Loucy (cell line): ENCODE measurements around the gene KLF13.

Experiments
- EZH2phosphoT487 ChIP-seq: fragments of 200-600 bp; IDR thresholded peaks from 2 replicates; pipeline ENCODE4 v1.6.1; 2018; ENCODE audit warnings: antibody characterized with exemption, mild to moderate bottlenecking, moderate library complexity, borderline replicate concordance
- TF ChIP-seq, protein P1 (sequence below): fragments of 200-600 bp; sonication (generic); conservative IDR thresholded peaks from 2 replicates; pipeline ENCODE4 v1.5.1; 2014; ENCODE audit warnings: mild to moderate bottlenecking, antibody characterized with exemption, low read length

DNA sequence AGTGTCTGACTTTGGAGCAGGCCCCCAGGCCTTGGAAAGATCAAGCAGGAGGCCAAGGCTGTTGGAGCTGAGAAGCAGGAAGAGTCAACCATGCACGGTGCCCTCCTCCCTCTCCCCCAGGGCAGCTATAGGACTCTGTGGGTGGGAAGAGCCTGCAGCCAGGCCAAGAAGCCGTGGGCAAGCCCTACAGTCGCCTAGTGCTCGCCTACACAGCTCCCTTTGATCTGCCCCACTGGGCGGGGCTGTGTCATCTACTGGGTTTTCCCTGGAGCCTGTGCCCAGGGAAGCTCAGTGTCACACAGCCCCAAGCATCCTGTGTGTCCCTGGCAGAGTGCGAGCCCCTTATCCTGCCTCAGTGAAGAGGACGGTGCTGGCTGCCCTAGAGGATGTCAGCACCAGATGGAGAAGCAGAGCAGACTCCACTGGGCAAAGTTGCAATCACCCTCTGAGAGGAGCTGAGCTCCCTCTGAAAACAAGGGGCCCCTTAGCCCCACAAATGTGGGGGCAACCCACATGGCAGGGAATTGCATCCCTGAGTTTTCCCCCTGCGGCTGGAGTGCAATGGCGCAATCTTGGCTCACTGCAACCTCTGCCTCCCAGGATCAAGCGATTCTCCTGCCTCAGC, 72.2 kb downstream of the KLF13 start:
- TF ChIP-seq, protein P1, sequence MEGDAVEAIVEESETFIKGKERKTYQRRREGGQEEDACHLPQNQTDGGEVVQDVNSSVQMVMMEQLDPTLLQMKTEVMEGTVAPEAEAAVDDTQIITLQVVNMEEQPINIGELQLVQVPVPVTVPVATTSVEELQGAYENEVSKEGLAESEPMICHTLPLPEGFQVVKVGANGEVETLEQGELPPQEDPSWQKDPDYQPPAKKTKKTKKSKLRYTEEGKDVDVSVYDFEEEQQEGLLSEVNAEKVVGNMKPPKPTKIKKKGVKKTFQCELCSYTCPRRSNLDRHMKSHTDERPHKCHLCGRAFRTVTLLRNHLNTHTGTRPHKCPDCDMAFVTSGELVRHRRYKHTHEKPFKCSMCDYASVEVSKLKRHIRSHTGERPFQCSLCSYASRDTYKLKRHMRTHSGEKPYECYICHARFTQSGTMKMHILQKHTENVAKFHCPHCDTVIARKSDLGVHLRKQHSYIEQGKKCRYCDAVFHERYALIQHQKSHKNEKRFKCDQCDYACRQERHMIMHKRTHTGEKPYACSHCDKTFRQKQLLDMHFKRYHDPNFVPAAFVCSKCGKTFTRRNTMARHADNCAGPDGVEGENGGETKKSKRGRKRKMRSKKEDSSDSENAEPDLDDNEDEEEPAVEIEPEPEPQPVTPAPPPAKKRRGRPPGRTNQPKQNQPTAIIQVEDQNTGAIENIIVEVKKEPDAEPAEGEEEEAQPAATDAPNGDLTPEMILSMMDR: no peak
- no peak for TF ChIP-seq EZH2phosphoT487
